ENCODE results near the gene IFI44L.

DNA sequence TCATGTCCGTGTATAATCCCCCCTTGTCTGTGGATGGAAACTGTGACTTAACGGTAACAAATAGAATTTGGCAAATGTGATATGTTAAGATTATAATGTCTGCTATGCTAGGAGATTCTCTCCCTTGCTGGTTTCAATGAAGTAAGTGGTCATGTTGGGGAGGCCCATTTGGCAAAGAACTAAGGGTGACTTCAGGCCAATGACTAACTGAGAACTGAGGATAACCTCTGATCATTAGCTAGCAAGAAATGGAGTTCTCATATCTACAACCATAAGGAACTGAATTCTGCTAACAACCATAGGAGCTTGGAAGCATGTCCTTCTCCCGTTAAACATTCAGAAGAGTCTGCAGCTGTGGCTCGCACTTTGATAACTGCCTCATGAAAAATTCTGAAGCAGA is 2.3 kb downstream of the IFI44L start:
- TF ChIP-seq, protein P1, sequence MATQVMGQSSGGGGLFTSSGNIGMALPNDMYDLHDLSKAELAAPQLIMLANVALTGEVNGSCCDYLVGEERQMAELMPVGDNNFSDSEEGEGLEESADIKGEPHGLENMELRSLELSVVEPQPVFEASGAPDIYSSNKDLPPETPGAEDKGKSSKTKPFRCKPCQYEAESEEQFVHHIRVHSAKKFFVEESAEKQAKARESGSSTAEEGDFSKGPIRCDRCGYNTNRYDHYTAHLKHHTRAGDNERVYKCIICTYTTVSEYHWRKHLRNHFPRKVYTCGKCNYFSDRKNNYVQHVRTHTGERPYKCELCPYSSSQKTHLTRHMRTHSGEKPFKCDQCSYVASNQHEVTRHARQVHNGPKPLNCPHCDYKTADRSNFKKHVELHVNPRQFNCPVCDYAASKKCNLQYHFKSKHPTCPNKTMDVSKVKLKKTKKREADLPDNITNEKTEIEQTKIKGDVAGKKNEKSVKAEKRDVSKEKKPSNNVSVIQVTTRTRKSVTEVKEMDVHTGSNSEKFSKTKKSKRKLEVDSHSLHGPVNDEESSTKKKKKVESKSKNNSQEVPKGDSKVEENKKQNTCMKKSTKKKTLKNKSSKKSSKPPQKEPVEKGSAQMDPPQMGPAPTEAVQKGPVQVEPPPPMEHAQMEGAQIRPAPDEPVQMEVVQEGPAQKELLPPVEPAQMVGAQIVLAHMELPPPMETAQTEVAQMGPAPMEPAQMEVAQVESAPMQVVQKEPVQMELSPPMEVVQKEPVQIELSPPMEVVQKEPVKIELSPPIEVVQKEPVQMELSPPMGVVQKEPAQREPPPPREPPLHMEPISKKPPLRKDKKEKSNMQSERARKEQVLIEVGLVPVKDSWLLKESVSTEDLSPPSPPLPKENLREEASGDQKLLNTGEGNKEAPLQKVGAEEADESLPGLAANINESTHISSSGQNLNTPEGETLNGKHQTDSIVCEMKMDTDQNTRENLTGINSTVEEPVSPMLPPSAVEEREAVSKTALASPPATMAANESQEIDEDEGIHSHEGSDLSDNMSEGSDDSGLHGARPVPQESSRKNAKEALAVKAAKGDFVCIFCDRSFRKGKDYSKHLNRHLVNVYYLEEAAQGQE (IDR thresholded peaks at IDR 0.05; ENCODE audit: insufficient read depth in 1 of 2, low read depth in 2 of 2, low read length in 2 of 2): no peak
- no peak for TF ChIP-seq SIN3A (IDR thresholded peaks at IDR 0.05; ENCODE audit: borderline replicate concordance, insufficient read depth, low read length)
